Fibroblast of the aortic adventitia (primary cell): ENCODE data around the gene SLC41A3. TPM values are rescaled to one million over a fixed set of nuclear protein-coding genes. Genes with fewer than 3 reads are reported as not detected.

Source experiments
- DNase-seq: peaks from one replicate; pipeline ENCODE4 v3.0.0-alpha.2; 2010; ENCODE audit warnings: low read depth
- H3K4me3 ChIP-seq: 2 replicates; pipeline ENCODE4 v1.5.1; 2011; ENCODE audit warnings: low read depth, mild to moderate bottlenecking, control low read depth, low read length, moderate library complexity
- total RNA-seq: library from RNA; depleted of rRNA; stranded (reverse); fragments of >200 nt; gene quantifications from 2 replicates; pipeline ENCODE4 v1.2.3, GENCODE V29; 2012; ENCODE audit warnings: low replicate concordance
- TF ChIP-seq, protein P1 (sequence below): IDR thresholded peaks from 2 replicates; pipeline ENCODE4 v1.5.1; 2011; ENCODE audit warnings: mild to moderate bottlenecking, low read length, control low read depth, inconsistent platforms; ENCODE audit not compliant: insufficient read depth

SLC41A3 gene
- total RNA-seq, 1 donor, result 40.0 TPM

DNA sequence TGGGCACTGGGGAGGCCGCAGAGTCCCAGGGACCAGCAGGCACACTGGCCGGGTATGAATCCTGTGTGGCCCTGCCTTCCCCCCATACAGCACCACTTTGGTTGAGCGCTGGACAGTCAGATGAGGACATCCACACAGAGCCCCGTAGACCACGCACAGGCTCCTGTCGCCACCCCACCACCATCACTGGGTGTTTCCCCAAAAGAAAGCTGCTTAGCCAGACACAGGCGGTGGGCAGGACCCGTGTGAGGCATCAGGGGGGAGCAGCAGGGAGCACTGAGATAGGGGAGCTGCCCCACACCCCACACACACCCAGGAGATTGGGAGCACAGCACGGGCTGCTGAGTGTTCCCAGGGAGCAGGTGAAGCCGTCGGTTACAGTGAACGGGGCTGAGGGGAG is 42.4 kb upstream of the SLC41A3 start:
- no peak for DNase-seq
- H3K4me3 ChIP-seq, result no peak overlapping the region

GRCh38 chr3:126125781-126126251 is 41.9 kb upstream of the SLC41A3 start:
- DNase-seq, result no peak
- TF ChIP-seq, protein P1, sequence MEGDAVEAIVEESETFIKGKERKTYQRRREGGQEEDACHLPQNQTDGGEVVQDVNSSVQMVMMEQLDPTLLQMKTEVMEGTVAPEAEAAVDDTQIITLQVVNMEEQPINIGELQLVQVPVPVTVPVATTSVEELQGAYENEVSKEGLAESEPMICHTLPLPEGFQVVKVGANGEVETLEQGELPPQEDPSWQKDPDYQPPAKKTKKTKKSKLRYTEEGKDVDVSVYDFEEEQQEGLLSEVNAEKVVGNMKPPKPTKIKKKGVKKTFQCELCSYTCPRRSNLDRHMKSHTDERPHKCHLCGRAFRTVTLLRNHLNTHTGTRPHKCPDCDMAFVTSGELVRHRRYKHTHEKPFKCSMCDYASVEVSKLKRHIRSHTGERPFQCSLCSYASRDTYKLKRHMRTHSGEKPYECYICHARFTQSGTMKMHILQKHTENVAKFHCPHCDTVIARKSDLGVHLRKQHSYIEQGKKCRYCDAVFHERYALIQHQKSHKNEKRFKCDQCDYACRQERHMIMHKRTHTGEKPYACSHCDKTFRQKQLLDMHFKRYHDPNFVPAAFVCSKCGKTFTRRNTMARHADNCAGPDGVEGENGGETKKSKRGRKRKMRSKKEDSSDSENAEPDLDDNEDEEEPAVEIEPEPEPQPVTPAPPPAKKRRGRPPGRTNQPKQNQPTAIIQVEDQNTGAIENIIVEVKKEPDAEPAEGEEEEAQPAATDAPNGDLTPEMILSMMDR, result no peak
- H3K4me3 ChIP-seq, result no peak overlapping the region

More for the DNA sequence above, 42.4 kb upstream of the SLC41A3 start:
- TF ChIP-seq, protein P1, result no peak

- no peak overlapping the region for H3K4me3 ChIP-seq
- TF ChIP-seq, protein P1, result no peak
- no peak for DNase-seq
Observed at GRCh38 chr3:126125341-126125740, 41.4 kb upstream of the SLC41A3 start.

DNA sequence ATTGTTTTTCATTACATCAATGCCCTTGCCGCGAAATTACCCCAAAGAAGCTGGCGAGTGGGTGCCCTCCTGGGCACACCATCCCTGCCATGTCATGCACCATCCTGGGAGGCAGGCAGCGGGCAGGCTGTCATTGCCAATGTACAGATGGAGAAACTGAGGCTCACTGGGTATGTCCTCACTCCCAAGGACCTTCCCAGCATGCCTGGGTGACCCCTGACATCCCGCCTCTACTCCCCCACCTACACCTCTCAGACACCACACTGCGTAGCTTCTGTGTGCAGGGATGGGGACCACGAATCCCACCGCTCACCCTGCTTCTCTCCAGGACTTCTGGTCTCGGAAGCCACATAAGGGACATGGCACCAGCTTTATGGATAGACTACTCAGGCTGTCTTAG is 41.0 kb upstream of the SLC41A3 start:
- TF ChIP-seq, protein P1, result no peak

GRCh38 chr3:126124148-126124868 is 40.4 kb upstream of the SLC41A3 start:
- TF ChIP-seq, protein P1, result no peak
- no peak overlapping the region for H3K4me3 ChIP-seq
- DNase-seq, result no peak

More for the DNA sequence above, 41.0 kb upstream of the SLC41A3 start:
- no peak overlapping the region for H3K4me3 ChIP-seq
- no peak for DNase-seq

DNA sequence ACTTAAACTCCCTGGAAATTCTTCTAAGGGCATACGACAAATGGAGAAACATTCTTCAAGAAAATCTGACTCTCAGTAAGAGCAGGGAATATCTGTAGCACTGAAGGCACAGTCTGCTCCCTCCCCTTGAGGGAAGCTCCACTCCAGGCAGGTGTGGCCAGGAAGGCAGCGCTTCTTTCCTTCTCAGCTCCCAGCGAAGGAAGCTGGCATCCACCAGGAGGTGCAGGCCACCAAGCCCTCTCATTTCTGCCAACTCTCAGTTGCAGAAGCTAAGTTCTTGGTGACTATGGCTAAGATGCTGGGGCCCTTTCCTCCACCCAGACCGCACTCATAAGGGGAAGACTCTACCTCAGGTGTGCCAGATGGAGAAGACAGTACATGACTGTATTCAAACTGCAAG is 37.7 kb upstream of the SLC41A3 start:
- no peak overlapping the region for H3K4me3 ChIP-seq
- DNase-seq, result no peak
- TF ChIP-seq, protein P1, result no peak
